SK-N-SH (cell line): ENCODE data around the gene MBD4. TPM values are rescaled to one million over a fixed set of nuclear protein-coding genes. Genes with fewer than 3 reads are reported as not detected.
"Not testable (repeated sequence)": the region's sequence is repeated elsewhere in the genome, so short reads cannot be mapped to it uniquely, and the experiment has no call there.

Experiments
- CTCF ChIA-PET: fragments of 300-600, 350-600 bp; formaldehyde crosslinking; extraction: SDS; loops from one replicate; lab custom pipeline; 2021; lab: Yijun Ruan, JAX
- POLR2A ChIA-PET: fragments of 350-600 bp; sonication (Branson Sonifier 250); formaldehyde crosslinking; extraction: SDS; loops from one replicate; lab custom pipeline; 2020; ENCODE audit warnings: antibody characterized with exemption, inconsistent platforms; lab: Yijun Ruan, JAX
- DNase-seq: peaks from one replicate; pipeline ENCODE4 v3.0.0; 2012
- H2AFZ ChIP-seq: fragments of 200-600 bp; sonication (generic); 2 replicates; pipeline ENCODE4 v1.8.1; 2016; ENCODE audit warnings: antibody characterized with exemption, mild to moderate bottlenecking, low read depth
- H3F3A ChIP-seq: fragments of 200-600 bp; sonication (generic); replicated peaks from 2 replicates; pipeline ENCODE3; 2016; ENCODE audit warnings: antibody characterized with exemption, mild to moderate bottlenecking; ENCODE audit not compliant: insufficient read depth
- H3K27ac ChIP-seq, 2 experiments: fragments of 200-500 bp in 1 of 2; fragments of 200-600 bp in 1 of 2; sonication (Bioruptor generic) in 1 of 2; sonication (generic), shearing (Covaris generic) in 1 of 2; 2 replicates each; pipeline versions ENCODE4 v1.5.1 to v1.6.1; 2014 to 2016; ENCODE audit warnings: low read depth in 2 of 2, inconsistent platforms in 1 of 2, low read length in 1 of 2, mild to moderate bottlenecking in 1 of 2, mixed read lengths in 1 of 2
- H3K27me3 ChIP-seq: fragments of 200-600 bp; sonication (generic), shearing (Covaris generic); 2 replicates; pipeline ENCODE4 v1.6.1; 2016; ENCODE audit warnings: mixed run types; ENCODE audit not compliant: insufficient read depth
- H3K36me3 ChIP-seq, 2 experiments: fragments of 200-500 bp in 1 of 2; fragments of 200-600 bp in 1 of 2; sonication (Bioruptor generic) in 1 of 2; sonication (generic) in 1 of 2; replicated peaks in 1 of 2; 2 replicates each; pipeline versions ENCODE3 to v1.5.1; 2014 to 2016; ENCODE audit warnings: low read length in 1 of 2, mild to moderate bottlenecking in 1 of 2; ENCODE audit not compliant: insufficient read depth in 2 of 2, control insufficient read depth in 1 of 2
- H3K4me1 ChIP-seq, 2 experiments: fragments of 200-500 bp in 1 of 2; fragments of 200-600 bp in 1 of 2; sonication (Bioruptor generic) in 1 of 2; sonication (generic), shearing (Covaris generic) in 1 of 2; 2 replicates each; pipeline versions ENCODE4 v1.5.1 to v1.6.1; 2014 to 2016; ENCODE audit warnings: low read depth in 1 of 2, low read length in 1 of 2, mixed run types in 1 of 2; ENCODE audit not compliant: insufficient read depth in 2 of 2, control insufficient read depth in 1 of 2
- H3K4me2 ChIP-seq: fragments of 200-600 bp; sonication (generic), shearing (Covaris generic); 2 replicates; pipeline ENCODE4 v1.6.1; 2017; ENCODE audit warnings: mixed run types
- H3K4me3 ChIP-seq, 2 experiments: fragments of 200-500 bp in 1 of 2; fragments of 200-600 bp in 1 of 2; sonication (Bioruptor generic) in 1 of 2; sonication (generic), shearing (Covaris generic) in 1 of 2; 2 replicates each; pipeline versions ENCODE4 v1.5.1 to v1.8.1; 2014 to 2016; ENCODE audit warnings: low read depth in 2 of 2, inconsistent platforms in 1 of 2, low read length in 1 of 2, mild to moderate bottlenecking in 1 of 2, mixed read lengths in 1 of 2, moderate library complexity in 1 of 2
- H3K79me2 ChIP-seq: fragments of 200-600 bp; sonication (generic); 2 replicates; pipeline ENCODE4 v1.8.1; 2017; ENCODE audit warnings: mild to moderate bottlenecking; ENCODE audit not compliant: insufficient read depth
- H3K9ac ChIP-seq: fragments of 200-600 bp; sonication (generic); 2 replicates; pipeline ENCODE4 v1.6.1; 2017; ENCODE audit warnings: mixed run types
- H3K9me2 ChIP-seq: fragments of 200-600 bp; sonication (generic); 2 replicates; pipeline ENCODE4 v1.6.1; 2017; ENCODE audit warnings: mixed run types
- H3K9me3 ChIP-seq: fragments of 200-600 bp; sonication (generic); 2 replicates; pipeline ENCODE4 v1.6.1; 2017; ENCODE audit warnings: mixed run types, mild to moderate bottlenecking, moderate library complexity
- H4K20me1 ChIP-seq: fragments of 200-600 bp; sonication (generic); 2 replicates; pipeline ENCODE4 v1.6.1; 2017; ENCODE audit warnings: mild to moderate bottlenecking, mixed run types; ENCODE audit not compliant: insufficient read depth
- CHD2 ChIP-seq: fragments of 150-350 bp; IDR thresholded peaks from 2 replicates; pipeline ENCODE4 v1.6.1; 2018; ENCODE audit warnings: low read length; ENCODE audit not compliant: partially characterized antibody
- CTCF ChIP-seq: fragments of 200-600 bp; sonication (generic); IDR thresholded peaks from 2 replicates; pipeline ENCODE4 v1.6.1; 2017; ENCODE audit warnings: antibody characterized with exemption, mild to moderate bottlenecking, moderate library complexity
- EP300 ChIP-seq, 2 experiments: IDR thresholded peaks; 2 replicates each; pipeline versions ENCODE4 v1.4.0 to v1.6.1; 2012; ENCODE audit warnings: borderline replicate concordance in 1 of 2, low read depth in 1 of 2, low read length in 1 of 2
- FOSL2 ChIP-seq: IDR thresholded peaks from 2 replicates; pipeline ENCODE4 v1.4.0; 2012; ENCODE audit warnings: low read depth, mild to moderate bottlenecking, moderate library complexity, borderline replicate concordance
- FOXJ3 ChIP-seq: sonication (generic); formaldehyde crosslinking; IDR thresholded peaks from 2 replicates; pipeline ENCODE4 v1.5.1; 2020; ENCODE audit warnings: mild to moderate bottlenecking, missing genetic modification reagents
- IRF3 ChIP-seq: fragments of 150-350 bp; IDR thresholded peaks from 2 replicates; pipeline ENCODE4 v1.6.1; 2016; ENCODE audit warnings: mild to moderate bottlenecking, low read depth, low read length
- JUND ChIP-seq: IDR thresholded peaks from 2 replicates; pipeline ENCODE4 v1.4.0; 2012
- NRF1 ChIP-seq: IDR thresholded peaks from 2 replicates; pipeline ENCODE4 v1.6.1; 2012; ENCODE audit warnings: low read depth, mild to moderate bottlenecking, low read length
- RCOR1 ChIP-seq: fragments of 150-350 bp; IDR thresholded peaks from 2 replicates; pipeline ENCODE4 v1.6.1; 2017; ENCODE audit warnings: antibody characterized with exemption, low read length
- RXRA ChIP-seq: IDR thresholded peaks from 2 replicates; pipeline ENCODE4 v1.4.0; 2012; ENCODE audit warnings: low read depth, mild to moderate bottlenecking, borderline replicate concordance
- SIN3A ChIP-seq: IDR thresholded peaks from 2 replicates; pipeline ENCODE4 v1.6.1; 2012; ENCODE audit warnings: low read depth, mild to moderate bottlenecking, low read length, moderate library complexity, borderline replicate concordance
- SMC3 ChIP-seq: IDR thresholded peaks from 2 replicates; pipeline ENCODE4 v1.6.1; 2012; ENCODE audit warnings: low read depth, low read length, improper control_type of control experiment
- TAF1 ChIP-seq: IDR thresholded peaks from 2 replicates; pipeline ENCODE4 v1.6.1; 2012; ENCODE audit warnings: low read depth, mild to moderate bottlenecking, low read length, moderate library complexity, borderline replicate concordance
- TCF12 ChIP-seq: IDR thresholded peaks from 2 replicates; pipeline ENCODE4 v1.4.0; 2012
- YY1 ChIP-seq: IDR thresholded peaks from 2 replicates; pipeline ENCODE4 v1.4.0; 2012; ENCODE audit warnings: low read depth, mild to moderate bottlenecking
- WGBS: methylation state at CpG from one replicate; pipeline ENCODE4 v1.1.6; 2017; ENCODE audit warnings: low lambda C conversion rate; 5-methylcytosine and 5-hydroxymethylcytosine counted together
- polyA plus RNA-seq, 3 experiments: library from polyadenylated mRNA; depleted of rRNA; stranded (reverse); fragments of >200 nt; gene quantifications; 2 replicates each; pipeline ENCODE4 v1.2.3, GENCODE V29; 2012
- TF ChIP-seq, protein P1 (sequence below): IDR thresholded peaks from 2 replicates; pipeline ENCODE4; 2012

The MBD4 gene
- polyA plus RNA-seq, 1 of the 3 experiments (the other 2 are of a cell fraction), result 11.1 TPM

DNA sequence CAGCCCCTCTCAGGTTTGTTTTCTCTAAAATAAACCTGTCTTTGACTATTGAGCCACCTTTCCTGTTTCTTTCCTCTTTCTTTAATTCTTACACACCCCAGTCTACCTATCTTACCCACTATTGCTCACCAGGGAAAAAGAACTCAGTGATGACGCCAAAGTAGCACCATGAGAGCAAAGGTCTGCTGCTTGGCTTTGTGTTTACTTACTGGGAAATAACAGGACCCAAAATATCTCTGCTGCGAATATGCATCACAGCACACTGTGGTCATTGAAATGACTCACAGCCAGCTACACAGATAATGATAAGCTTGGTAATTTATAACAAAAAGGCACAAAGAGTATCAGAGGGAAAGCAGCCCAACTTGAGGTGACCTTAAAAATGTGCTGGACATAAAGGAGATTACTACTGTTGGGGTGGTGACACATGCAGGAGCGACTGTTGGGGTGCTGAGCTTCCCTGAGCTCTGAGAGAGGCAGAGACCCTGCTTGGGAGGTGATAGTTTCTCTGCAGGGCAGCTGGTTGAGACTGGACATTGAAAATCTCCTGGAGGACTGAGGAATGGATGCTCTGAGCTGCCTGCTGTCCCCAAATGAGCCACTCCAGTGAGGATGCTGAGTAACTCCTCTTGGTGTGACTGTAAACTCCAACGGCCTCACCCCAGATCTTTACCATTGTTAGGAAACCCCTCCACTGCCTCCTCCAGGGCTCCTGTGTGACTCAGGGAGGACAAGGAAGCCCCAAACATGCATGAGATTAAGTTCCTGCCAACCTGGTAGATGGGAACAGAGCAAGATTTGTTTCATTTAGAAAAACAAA lies 25.9 kb downstream of the MBD4 start (continued):
- no peak for TF ChIP-seq IRF3
- peak; percentile 50; the same call in 1 of the 2 replicates for TF ChIP-seq FOSL2
- peak; percentile 30; the same call in 1 of the 2 replicates for TF ChIP-seq JUND
- TF ChIP-seq, protein P1, sequence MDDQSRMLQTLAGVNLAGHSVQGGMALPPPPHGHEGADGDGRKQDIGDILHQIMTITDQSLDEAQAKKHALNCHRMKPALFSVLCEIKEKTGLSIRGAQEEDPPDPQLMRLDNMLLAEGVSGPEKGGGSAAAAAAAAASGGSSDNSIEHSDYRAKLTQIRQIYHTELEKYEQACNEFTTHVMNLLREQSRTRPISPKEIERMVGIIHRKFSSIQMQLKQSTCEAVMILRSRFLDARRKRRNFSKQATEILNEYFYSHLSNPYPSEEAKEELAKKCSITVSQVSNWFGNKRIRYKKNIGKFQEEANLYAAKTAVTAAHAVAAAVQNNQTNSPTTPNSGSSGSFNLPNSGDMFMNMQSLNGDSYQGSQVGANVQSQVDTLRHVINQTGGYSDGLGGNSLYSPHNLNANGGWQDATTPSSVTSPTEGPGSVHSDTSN, result 0 out of 2 replicates have a peak, but pooled peaks have one; percentile 10
- no peak for TF ChIP-seq RXRA
- TF ChIP-seq TAF1, result no peak

DNA sequence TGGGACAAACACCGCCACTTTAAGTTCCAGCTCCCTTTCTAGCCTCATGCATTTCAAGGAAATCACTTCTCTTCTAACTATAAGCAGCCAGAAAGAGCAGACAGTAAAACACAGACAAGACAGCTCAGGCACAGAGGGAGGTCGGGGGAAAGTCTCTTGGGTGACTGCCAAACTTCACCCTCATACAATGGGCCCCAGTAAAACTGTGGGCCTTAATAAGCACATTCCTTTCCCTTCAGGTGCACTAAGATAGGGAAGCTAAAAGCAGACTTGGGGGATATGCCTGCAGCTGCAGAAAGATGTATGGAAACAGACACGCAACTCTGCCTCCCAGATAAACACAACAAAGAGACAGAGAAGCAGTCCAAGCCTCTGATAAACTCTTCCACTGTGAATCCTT lies 26.5 kb downstream of the MBD4 start:
- 67% methylated on average over 3 of the region's 3 CpGs for WGBS
- H3K27me3 ChIP-seq, H4K20me1 ChIP-seq, DNase-seq, H3K9me3 ChIP-seq, H3K79me2 ChIP-seq, H3K4me1 ChIP-seq, POLR2A ChIA-PET, H3K9me2 ChIP-seq, H3F3A ChIP-seq, H3K9ac ChIP-seq, H3K4me3 ChIP-seq, H3K36me3 ChIP-seq: not testable (repeated sequence)
- Histone ChIP-seq H2AFZ (peak overlapping the region; percentile 12; the same call in 1 of the 2 replicates), H3K4me2 (peak overlapping the region; percentile 34; the same call in 1 of the 2 replicates), H3K27ac (peak overlapping the region in 1 of 2 experiments; percentile 43; a peak in 2 of 4 replicates)
- CTCF ChIA-PET, result interaction anchor here (1.3 kb wide), 1 partner anchor 13 kb away, joined by 6 read pairs; no protein-coding TSS in a partner anchor

DNA sequence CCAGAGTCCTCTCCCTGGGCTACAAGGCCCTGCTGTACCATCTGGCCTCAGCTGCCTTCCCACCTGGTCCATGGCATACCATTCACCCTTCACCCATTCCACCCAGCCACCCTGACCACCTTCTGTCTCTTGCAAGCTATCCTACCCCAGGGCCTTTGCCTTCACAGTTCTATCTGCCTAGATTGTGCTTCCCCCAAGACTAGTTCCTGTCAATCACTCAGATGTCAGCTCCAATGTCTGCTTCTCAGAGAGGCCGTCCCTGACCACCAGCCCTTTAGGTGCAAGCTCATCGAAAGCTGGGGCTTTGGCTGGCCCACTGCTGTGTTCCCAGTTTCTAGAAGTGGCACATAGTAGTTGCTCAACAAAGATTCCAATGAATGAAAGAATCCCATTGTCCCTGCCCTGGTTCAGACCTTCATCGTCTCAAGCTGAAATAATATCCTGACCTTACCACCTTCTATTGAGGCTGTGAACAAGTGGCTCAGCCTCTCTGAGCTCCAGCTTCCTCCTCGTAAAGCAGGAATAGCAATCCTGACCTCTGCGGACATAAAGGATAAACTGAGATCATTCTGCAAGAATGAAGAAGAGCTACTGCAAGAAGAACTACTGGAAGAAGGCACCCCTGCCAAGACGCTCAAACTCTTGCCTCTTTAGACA lies 27.1 kb downstream of the MBD4 start:
- Histone ChIP-seq H3F3A (peaks cover 7% of the 10 kb centered on the region), H3K4me3 (no peak overlapping the region), H4K20me1 (no peaks in the 10 kb centered on the region), H3K27me3 (no peaks in the 10 kb centered on the region), H3K4me2 (0 out of 2 replicates have a peak overlapping the region, but pooled peaks have one; percentile 34), H3K9me2 (no peaks in the 10 kb centered on the region), H3K27ac (peak overlapping the region in 1 of 2 experiments; percentile 43; a peak in 1 of 4 replicates), H3K9me3 (no peaks in the 10 kb centered on the region), H3K36me3 (no peaks in the 10 kb centered on the region), H3K9ac (no peak overlapping the region), H2AFZ (no peak overlapping the region), H3K4me1 (peaks cover 0 to 6% of the 10 kb centered on the region in 2 experiments; a peak in 1 of 4 replicates), H3K79me2 (no peaks in the 10 kb centered on the region)
- ChIA-PET POLR2A (no interaction called here), CTCF (interaction anchor here (1.3 kb wide), 1 partner anchor 13 kb away, joined by 6 read pairs; no protein-coding TSS in a partner anchor)
- 91% methylated on average over 6 of the region's 6 CpGs for WGBS
- DNase-seq, result no peak
- TF ChIP-seq NRF1 (no peak), SMC3 (no peak), IRF3 (no peak), TAF1 (no peak), CHD2 (no peak), EP300 (IDR thresholded peaks at IDR 0.05; ENCODE audit: borderline replicate concordance in 1 of 2, low read depth in 1 of 2, low read length in 1 of 2) (no peak), RXRA (no peak), FOXJ3 (CRISPR knock-in tag) (no peak), SIN3A (no peak), RCOR1 (no peak), YY1 (no peak), TCF12 (no peak), CTCF (no peak)
